AG04450 (cell line): Measurements from ENCODE around the gene LY9. TPM values are rescaled to one million over a fixed set of nuclear protein-coding genes. Genes with fewer than 3 reads are reported as not detected.
"Not testable (repeated sequence)": the region's sequence is repeated elsewhere in the genome, so short reads cannot be mapped to it uniquely, and the experiment has no call there.

Experiments used
- CTCF ChIA-PET: fragments of 300-600, 350-600 bp; formaldehyde crosslinking; extraction: SDS; loops from one replicate; lab custom pipeline; 2022; ENCODE audit warnings: antibody characterized with exemption, inconsistent platforms; lab: Charles Lee
- POLR2A ChIA-PET: fragments of 350-600 bp; formaldehyde crosslinking; extraction: SDS; loops from one replicate; lab custom pipeline; 2021; ENCODE audit warnings: antibody characterized with exemption, inconsistent platforms; lab: Yijun Ruan, JAX
- DNase-seq: peaks from one replicate; pipeline ENCODE4 v3.0.0-alpha.2; 2011; ENCODE audit warnings: low read depth, low spot score
- H3K27ac ChIP-seq: one replicate; pipeline ENCODE4 v1.5.1; 2012; ENCODE audit warnings: low read depth, low read length, control low read depth
- H3K27me3 ChIP-seq: one replicate; pipeline ENCODE4 v1.6.0; 2012; ENCODE audit warnings: low read length; ENCODE audit not compliant: control insufficient read depth, insufficient read depth
- H3K4me3 ChIP-seq: 2 replicates; pipeline ENCODE4 v1.5.1; 2011; ENCODE audit warnings: mild to moderate bottlenecking, low read depth, low read length, control low read depth
- H3K9me3 ChIP-seq: 2 replicates; pipeline ENCODE4 v1.5.1; 2012; ENCODE audit warnings: low read length; ENCODE audit not compliant: control insufficient read depth, insufficient read depth
- polyA plus RNA-seq: library from polyadenylated mRNA; depleted of rRNA; stranded (reverse); fragments of >200 nt; gene quantifications from 2 replicates; pipeline ENCODE4 v1.2.3, GENCODE V29; 2011
- TF ChIP-seq, protein P1 (sequence below): IDR thresholded peaks from 2 replicates; pipeline ENCODE4 v1.5.1; 2011; ENCODE audit warnings: low read depth, low read length, control low read depth, inconsistent platforms

LY9 gene
- polyA plus RNA-seq, 1 experiment = not detected

DNA sequence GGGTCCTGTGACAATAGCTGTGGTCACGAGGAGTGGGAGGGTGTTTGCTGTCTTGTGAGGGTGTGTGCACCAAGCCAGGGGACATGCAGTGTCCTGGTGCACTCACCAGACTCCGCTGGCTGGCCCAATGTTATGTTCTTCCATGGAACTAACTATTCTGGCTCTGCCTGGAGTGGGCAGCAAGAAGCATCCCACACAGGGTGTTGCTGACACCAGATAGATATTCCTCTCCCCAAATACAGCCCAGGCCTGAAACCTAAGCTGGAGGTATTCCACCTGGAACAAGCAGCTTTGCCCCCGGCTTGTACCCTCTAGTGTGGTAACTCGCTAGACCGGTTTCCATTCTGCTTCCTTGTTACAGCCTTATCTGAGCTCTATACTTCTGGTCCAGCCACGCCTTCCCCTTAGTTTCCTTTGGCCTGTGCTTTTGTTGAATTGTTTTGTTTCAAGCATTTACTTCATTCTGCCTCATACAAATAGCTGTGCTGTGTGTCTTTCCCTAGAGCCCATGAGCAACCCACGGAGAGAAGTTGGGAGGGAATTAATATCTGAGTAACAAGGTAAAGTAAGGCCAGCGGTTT lies 14.7 kb upstream of the LY9 start:
- no peak for DNase-seq
- Histone ChIP-seq H3K27ac (no peak overlapping the region), H3K4me3 (no peak overlapping the region), H3K27me3 (no peaks in the 10 kb centered on the region), H3K9me3 (no peaks in the 10 kb centered on the region)
- TF ChIP-seq, protein P1, sequence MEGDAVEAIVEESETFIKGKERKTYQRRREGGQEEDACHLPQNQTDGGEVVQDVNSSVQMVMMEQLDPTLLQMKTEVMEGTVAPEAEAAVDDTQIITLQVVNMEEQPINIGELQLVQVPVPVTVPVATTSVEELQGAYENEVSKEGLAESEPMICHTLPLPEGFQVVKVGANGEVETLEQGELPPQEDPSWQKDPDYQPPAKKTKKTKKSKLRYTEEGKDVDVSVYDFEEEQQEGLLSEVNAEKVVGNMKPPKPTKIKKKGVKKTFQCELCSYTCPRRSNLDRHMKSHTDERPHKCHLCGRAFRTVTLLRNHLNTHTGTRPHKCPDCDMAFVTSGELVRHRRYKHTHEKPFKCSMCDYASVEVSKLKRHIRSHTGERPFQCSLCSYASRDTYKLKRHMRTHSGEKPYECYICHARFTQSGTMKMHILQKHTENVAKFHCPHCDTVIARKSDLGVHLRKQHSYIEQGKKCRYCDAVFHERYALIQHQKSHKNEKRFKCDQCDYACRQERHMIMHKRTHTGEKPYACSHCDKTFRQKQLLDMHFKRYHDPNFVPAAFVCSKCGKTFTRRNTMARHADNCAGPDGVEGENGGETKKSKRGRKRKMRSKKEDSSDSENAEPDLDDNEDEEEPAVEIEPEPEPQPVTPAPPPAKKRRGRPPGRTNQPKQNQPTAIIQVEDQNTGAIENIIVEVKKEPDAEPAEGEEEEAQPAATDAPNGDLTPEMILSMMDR = no peak
- ChIA-PET CTCF (no interaction called here), POLR2A (no interaction called here)

DNA sequence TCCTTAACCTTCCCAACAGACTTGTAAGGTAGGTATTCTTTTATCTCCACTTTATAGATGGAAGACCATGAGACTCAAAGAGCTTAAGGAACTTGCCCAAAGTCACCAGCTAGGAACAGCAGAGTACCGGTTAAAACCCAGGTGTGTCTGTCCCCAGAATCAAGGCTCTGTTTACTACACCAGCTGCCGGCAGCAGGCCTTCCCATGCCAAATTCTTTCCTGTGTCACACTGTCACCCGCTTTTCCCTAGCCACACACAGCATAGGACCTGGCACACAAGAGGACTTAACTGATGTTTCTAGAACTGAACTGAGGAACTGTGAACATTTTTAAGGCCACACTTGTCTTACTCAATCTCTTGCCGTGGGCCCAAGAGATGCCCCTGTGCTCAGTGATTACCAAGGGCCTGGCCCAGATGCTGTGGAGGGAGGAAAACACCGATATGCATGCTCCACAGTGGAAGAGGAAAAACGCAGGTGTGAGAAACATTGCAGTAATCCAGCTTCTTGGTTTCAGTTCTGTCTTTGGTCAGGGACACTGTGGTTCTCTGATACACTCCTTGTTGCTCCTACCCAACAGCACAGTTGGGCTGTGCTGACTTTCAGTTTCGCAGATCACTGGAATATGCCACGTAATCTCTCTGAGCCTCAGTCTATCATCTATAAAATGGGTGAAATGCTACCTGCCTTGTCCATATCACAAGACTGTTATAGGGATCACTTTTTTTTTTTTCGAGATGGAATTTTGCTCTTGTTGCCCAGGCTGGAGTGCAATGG lies 13.9 kb upstream of the LY9 start:
- Histone ChIP-seq H3K27me3 (no peaks in the 10 kb centered on the region), H3K9me3 (no peaks in the 10 kb centered on the region), H3K4me3 (no peak overlapping the region), H3K27ac (no peak overlapping the region)
- no peak for DNase-seq
- ChIA-PET CTCF (no interaction called here), POLR2A (no interaction called here)
- TF ChIP-seq, protein P1 = no peak

DNA sequence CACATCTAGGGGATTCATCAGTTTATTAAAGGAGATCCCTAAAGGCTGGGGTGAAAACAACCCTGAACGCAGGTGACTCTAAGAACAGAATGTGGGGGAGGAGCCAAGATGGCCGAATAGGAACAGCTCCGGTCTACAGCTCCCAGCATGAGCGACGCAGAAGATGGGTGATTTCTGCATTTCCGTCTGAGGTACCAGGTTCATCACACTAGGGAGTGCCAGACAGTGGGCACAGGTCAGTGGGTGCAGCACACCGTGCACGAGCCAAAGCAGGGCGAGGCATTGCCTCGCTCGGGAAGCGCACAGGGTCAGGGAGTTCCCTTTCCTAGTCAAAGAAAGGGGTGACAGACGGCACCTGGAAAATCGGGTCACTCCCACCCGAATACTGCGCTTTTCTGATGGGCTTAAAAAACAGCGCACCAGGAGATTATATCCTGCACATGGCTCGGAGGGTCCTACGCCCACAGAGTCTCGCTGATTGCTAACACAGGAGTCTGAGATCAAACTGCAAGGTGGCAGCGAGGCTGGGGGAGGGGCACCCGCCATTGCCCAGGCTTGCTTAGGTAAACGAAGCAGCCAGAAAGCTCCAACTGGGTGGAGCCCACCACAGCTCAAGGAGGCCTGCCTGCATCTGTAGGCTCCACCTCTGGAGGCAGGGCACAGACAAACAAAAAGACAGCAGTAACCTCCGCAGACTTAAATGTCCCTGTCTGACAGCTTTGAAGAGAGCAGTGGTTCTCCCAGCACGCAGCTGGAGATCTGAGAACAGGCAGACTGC lies 12.8 kb upstream of the LY9 start:
- H3K4me3 ChIP-seq, H3K27me3 ChIP-seq, POLR2A ChIA-PET, DNase-seq, CTCF ChIA-PET, H3K9me3 ChIP-seq, H3K27ac ChIP-seq: not testable (repeated sequence)

DNA sequence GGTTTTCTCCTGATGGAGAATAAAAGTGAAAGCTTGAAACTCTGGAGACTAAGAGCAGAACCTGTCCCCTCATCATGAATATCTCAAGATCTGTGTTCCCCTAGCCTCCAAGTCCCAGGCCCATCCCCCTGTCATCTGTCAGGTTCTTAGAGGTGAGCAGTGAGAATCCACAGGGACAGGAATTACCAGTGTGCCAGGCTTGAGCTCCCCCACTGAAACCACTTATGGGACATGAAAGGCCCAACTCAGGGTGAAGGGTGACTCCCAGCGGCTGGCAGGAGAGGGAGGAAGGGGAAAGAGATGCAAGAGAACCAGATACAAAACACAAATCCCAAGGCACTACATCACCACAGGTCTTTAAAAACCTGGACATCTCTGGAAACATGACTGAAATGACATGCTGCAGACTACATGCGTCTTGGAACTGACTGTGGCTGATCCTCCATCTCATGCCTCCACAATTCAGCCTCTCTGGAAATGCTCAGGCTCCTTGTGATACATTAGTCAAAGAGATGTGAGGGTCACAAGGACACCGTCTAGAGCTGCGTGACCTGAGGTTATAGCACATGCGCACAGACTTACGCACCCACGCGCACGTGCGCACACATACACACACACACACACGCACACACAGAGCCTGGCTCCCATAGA lies 6.8 kb upstream of the LY9 start:
- POLR2A ChIA-PET = no interaction called here
- CTCF ChIA-PET = no interaction called here
- Histone ChIP-seq H3K27me3 (no peaks in the 10 kb centered on the region), H3K4me3 (no peak overlapping the region), H3K9me3 (no peaks in the 10 kb centered on the region), H3K27ac (no peak overlapping the region)
- TF ChIP-seq, protein P1 = no peak
- no peak for DNase-seq

DNA sequence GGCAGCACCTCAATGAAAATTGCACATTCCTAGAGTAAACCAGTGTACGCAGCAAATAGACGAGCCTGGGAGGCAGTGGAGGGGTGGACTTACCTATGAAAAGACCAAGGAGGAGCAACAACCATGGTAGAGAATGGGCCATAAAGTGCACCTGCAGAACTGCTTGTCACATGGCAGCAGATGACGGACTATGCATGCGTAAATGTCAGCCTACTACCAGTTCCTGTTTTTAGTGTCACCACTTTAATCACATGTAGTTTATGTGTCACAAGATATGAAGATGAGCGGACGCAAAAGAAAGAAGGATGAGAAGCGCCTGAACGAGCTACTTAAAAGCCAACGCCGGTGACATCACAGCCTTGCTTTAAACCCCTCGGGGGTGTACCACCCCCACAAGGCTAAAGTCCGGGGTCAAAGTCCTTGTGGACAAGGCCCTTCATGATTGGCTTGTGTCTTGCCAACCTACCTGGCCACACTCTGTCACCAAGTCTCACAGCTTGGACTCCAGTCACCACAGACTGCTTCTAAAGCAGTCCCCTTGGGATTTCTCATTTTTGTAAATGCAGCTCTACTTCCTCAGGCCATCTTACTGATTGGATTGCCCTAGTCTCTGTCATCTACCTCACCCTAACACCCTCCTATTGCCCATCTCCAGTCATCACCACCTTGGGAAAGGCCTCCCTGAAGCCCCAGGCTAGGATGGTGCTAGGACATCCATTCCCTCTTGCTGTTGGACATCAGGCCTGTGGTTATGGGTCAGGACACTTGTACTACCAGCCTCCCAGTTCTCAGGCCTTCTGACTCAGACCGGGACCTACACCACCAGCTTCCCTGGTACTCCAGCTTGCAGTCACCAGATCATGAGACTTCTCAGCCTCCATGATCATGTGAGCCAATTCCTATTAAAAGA lies 6.0 kb upstream of the LY9 start:
- Histone ChIP-seq H3K27me3 (no peaks in the 10 kb centered on the region), H3K27ac (no peak overlapping the region), H3K4me3 (no peak overlapping the region), H3K9me3 (no peaks in the 10 kb centered on the region)
- DNase-seq = no peak
- ChIA-PET POLR2A (no interaction called here), CTCF (no interaction called here)
- TF ChIP-seq, protein P1 = no peak
